ENCODE data around the gene SLC13A1. TPM values are rescaled to one million over a fixed set of nuclear protein-coding genes. Genes with fewer than 3 reads are reported as not detected.
A peak's percentile ranks its signal among the peaks of the same experiment; 100 is the strongest.
"Not testable (repeated sequence)": the region's sequence is repeated elsewhere in the genome, so short reads cannot be mapped to it uniquely, and the experiment has no call there.

The SLC13A1 gene
- not detected in 2 replicates for total RNA-seq
- polyA plus RNA-seq (2012): not detected

GRCh38 chr7:123199883-123200282 lies at the start of gene SLC13A1:
SLC13A1 (minus strand) TSS chr7:123199969; CDS start chr7:123199946, 23 bp downstream.
- no peak for DNase-seq (ENCODE audit: low read depth)

- DNase-seq (ENCODE audit: low read depth): no peak
Measured at GRCh38 chr7:123244768-123245167, 45.0 kb upstream of the SLC13A1 start.

- no peak for DNase-seq (ENCODE audit: low read depth)
Measured at GRCh38 chr7:123242467-123243092, 42.8 kb upstream of the SLC13A1 start.

GRCh38 chr7:123241809-123242208 lies 42.0 kb upstream of the SLC13A1 start:
- DNase-seq (ENCODE audit: low read depth): no peak

GRCh38 chr7:123231021-123232000 lies 31.5 kb upstream of the SLC13A1 start:
- DNase-seq (ENCODE audit: low read depth): no peak

- no peak for DNase-seq (ENCODE audit: low read depth)
Measured at GRCh38 chr7:123230603-123231002, 30.8 kb upstream of the SLC13A1 start.

GRCh38 chr7:123230147-123230546 lies 30.4 kb upstream of the SLC13A1 start:
- peak; percentile 59 for DNase-seq (ENCODE audit: low read depth)

- DNase-seq (ENCODE audit: low read depth): no peak
Measured at GRCh38 chr7:123229426-123229825, 29.7 kb upstream of the SLC13A1 start.

GRCh38 chr7:123227666-123228065 lies 27.9 kb upstream of the SLC13A1 start:
- DNase-seq (ENCODE audit: low read depth): not testable (repeated sequence)

GRCh38 chr7:123220396-123220795 lies 20.6 kb upstream of the SLC13A1 start:
- peak; percentile 44 for DNase-seq (ENCODE audit: low read depth)

- DNase-seq (ENCODE audit: low read depth): peak; percentile 38
Measured at GRCh38 chr7:123218866-123219265, 19.1 kb upstream of the SLC13A1 start.

- no peak for DNase-seq (ENCODE audit: low read depth)
Measured at GRCh38 chr7:123216825-123217224, 17.1 kb upstream of the SLC13A1 start.

GRCh38 chr7:123215350-123215749 lies 15.6 kb upstream of the SLC13A1 start:
- DNase-seq (ENCODE audit: low read depth): no peak

GRCh38 chr7:123211545-123211944 lies 11.8 kb upstream of the SLC13A1 start:
- DNase-seq (ENCODE audit: low read depth): no peak

- DNase-seq (ENCODE audit: low read depth): no peak
Measured at GRCh38 chr7:123210986-123211385, 11.2 kb upstream of the SLC13A1 start.

GRCh38 chr7:123209786-123210185 lies 10.0 kb upstream of the SLC13A1 start:
- DNase-seq (ENCODE audit: low read depth): no peak

- peak; percentile 60 for DNase-seq (ENCODE audit: low read depth)
Measured at GRCh38 chr7:123208793-123209192, 9.0 kb upstream of the SLC13A1 start.

GRCh38 chr7:123204206-123204835 lies 4.6 kb upstream of the SLC13A1 start:
- peak; percentile 46 for DNase-seq (ENCODE audit: low read depth)

GRCh38 chr7:123201901-123202300 lies 2.1 kb upstream of the SLC13A1 start:
- DNase-seq (ENCODE audit: low read depth): no peak

GRCh38 chr7:123198668-123199652 lies 809 bp downstream of the SLC13A1 start:
- DNase-seq (ENCODE audit: low read depth): no peak

GRCh38 chr7:123198111-123198510 lies 1.7 kb downstream of the SLC13A1 start:
- no peak for DNase-seq (ENCODE audit: low read depth)
